ENCODE measurements around the gene BTG2.

Gene BTG2

DNA sequence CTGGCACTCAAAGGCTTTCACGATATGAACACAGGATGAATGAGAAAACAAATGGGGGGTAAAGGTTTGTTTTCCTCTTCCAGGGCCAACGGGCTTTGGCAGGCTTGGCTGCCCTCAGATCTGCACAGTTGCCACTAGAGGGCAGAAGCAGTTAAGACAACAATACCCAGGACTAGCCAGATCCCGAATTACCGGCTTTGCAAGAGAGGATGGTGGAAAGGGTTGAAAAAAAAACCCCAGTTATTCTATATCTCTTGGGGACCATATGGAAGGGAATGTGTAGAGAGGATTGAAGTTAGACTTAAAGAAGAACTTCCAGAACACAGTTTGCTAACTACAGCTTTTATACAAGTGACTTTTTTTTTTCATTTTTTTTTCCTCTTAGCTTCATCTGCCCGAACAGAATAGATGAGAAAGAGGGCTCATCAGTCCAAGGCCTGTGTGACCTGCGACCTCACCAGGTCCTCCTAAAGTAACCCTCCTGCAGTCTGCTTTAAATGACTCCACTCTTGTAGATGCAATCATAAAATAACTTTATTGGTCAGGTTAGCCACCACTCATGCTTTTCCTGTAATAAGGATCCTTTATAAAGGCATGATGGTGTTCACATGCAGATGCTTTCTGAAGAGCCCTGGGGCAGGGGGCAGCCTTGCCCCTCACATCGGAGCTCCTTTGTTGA is 34.9 kb downstream of the BTG2 start:
- H3K36me3 ChIP-seq (replicated peaks): no peaks in the 10 kb centered on the region
- in situ Hi-C loops (cut with MboI; ENCODE audit: low sequenced_read_pairs): loop anchor here (5.0 kb wide), 3 partner anchors 68 to 362 kb away; no protein-coding TSS in a partner anchor
- peaks cover 8% of the 10 kb centered on the region for H3K27me3 ChIP-seq (ENCODE audit: low read depth)
- no peaks in the 10 kb centered on the region for H3K9me3 ChIP-seq
- peaks cover 9% of the 10 kb centered on the region for H3K4me1 ChIP-seq
- no peak overlapping the region for H3K4me3 ChIP-seq
- DNase-seq (ENCODE audit: low spot score in 2 of 2): peak; percentile 77 to 79

DNA sequence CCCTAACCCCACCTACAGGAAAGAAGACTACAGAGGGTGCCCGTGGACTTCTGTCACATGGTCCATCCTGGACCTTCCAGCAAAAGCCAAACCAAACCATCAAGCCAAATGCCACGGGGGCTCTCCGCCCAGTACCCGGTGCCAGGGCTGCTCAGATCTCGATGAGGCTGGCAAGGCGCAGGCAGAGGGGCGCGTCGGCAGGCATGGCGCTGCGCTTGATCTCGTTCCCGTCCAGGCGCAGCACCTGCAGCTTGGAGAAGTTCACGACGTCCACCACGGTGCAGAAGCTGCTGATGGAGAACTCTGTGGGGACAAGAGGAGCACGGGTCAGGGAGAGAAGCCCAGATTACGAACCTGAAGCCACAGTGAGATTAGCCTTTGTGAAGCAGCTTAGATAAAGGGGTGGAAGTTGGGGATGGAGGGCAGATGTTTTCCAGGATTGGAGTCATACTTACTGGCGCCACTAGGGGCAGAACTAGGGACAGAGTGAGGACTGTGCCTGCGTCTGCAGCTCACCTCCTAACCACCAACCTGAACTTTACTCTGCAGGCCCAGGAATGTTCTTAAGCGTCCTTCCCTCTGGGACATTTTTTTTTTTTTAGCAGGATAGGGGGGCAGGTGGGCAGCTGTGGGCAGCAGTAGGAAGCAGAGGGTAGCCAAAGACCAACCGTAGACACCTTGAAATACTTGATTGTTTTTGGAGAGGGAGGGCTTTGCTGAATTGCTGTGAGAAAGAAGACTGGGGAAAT is 37.0 kb downstream of the BTG2 start:
- Histone ChIP-seq H3K27me3 (ENCODE audit: low read depth) (peaks cover 8% of the 10 kb centered on the region), H3K36me3 (replicated peaks) (no peaks in the 10 kb centered on the region), H3K4me1 (peaks cover 9% of the 10 kb centered on the region), H3K4me3 (no peak overlapping the region), H3K9me3 (no peaks in the 10 kb centered on the region)
- peak; percentile 74 to 86 for DNase-seq (ENCODE audit: low spot score in 2 of 2)
- in situ Hi-C loops (cut with MboI; ENCODE audit: low sequenced_read_pairs): loop anchor here (5.0 kb wide), 3 partner anchors 70 to 360 kb away; no protein-coding TSS in a partner anchor

DNA sequence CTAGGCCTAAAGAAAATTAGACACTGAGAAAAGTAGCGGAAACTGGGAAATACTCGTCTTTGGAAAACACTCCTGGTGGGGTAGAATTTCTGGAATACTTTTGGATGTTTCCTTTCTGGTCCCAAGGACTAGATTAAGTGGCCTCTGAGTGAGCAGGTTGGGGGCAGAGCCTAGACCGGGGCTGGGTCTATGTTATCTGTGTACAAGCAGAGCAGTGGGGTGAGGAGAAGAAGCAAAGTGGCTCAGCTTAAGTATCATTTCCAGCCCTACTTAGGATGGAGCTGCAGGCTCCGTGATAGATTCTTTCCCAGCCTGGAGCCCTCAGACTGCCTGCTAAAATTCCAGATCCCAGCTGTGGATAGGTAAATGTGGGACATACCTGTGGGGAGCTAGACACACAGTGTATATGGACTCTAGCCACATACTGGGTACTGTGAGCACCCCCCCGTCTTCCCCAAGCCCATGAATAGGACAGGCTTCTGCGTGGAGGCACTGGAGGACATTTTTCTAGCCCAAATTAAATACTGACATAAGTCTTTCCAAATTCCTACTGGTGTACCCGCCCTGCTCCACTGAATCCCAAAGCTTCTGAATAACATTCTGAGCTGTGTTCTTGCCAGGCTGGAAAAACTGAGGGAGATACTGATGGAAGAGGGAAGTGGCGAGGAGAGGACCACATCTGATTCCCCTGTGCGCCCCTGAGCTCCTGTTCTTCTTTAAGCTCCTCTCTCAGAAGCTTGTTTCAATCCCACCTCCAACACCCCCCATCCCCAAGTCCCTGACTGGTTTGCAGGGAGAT is 38.8 kb downstream of the BTG2 start:
- Histone ChIP-seq H3K36me3 (replicated peaks) (no peaks in the 10 kb centered on the region), H3K27me3 (ENCODE audit: low read depth) (peaks cover 8% of the 10 kb centered on the region), H3K4me1 (peaks cover 9% of the 10 kb centered on the region), H3K4me3 (no peak overlapping the region), H3K9me3 (no peaks in the 10 kb centered on the region)
- in situ Hi-C loops (cut with MboI; ENCODE audit: low sequenced_read_pairs): loop anchor here (5.0 kb wide), 3 partner anchors 72 to 358 kb away; no protein-coding TSS in a partner anchor
- no peak for DNase-seq (ENCODE audit: low spot score in 2 of 2)

DNA sequence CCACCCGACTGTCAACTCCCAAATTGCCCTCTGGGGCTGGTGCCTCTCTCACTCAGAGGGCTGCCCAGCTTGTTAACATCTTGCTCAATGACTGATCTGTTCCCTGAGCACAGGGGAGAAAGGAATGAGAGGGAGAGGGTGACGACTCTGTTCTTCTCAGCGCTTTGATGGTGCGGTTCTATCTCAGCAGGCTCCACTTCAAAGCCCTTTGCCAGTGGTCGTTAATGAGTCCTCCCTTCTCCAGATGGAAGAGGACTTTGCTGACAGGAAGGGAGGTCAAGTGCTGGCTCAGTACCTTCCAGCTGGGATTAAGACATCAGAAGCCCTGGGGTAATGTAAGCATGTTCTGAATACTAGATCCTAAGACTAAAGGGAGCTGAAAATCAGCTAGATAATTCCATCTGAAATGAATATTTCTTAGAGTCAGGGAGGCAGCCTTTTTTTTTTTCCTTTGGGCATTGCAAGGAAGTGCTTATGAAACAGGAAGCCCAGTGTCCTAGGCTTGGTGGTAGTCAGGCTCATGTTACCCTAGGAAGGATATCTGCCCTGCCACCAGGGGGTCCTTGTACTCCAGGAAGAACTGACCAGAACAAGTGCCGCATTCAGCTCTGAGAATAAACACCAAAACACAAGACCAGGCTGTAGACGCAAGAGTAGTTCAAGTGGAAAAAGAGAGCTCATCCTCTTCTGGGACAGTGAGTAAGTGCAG is 40.9 kb downstream of the BTG2 start:
- no peaks in the 10 kb centered on the region for H3K36me3 ChIP-seq (replicated peaks)
- no peaks in the 10 kb centered on the region for H3K9me3 ChIP-seq
- peaks cover 8% of the 10 kb centered on the region; the same call in 1 of the 2 replicates for H3K27me3 ChIP-seq (ENCODE audit: low read depth)
- DNase-seq (ENCODE audit: low spot score in 2 of 2): no peak
- in situ Hi-C loops (cut with MboI; ENCODE audit: low sequenced_read_pairs): no loop called here
- H3K4me3 ChIP-seq: no peak overlapping the region
- H3K4me1 ChIP-seq: peaks cover 9% of the 10 kb centered on the region

DNA sequence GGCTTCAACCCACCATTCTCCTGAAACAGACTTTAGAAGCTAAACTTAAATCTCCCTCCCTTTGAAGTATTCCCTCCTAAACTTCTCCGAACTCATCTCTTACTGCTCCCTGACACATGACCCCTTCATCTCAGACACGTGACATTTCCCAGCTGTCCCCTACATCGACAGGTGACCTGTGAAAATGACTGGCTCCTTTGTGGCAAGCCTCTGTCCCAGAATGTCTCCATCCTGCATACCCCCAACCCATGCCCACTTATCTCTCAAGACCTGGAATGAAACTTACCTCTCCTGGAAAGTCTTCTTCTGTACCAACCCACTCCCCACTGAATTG is 41.4 kb downstream of the BTG2 start:
- no peak for DNase-seq (ENCODE audit: low spot score in 2 of 2)
- in situ Hi-C loops (cut with MboI; ENCODE audit: low sequenced_read_pairs): no loop called here

DNA sequence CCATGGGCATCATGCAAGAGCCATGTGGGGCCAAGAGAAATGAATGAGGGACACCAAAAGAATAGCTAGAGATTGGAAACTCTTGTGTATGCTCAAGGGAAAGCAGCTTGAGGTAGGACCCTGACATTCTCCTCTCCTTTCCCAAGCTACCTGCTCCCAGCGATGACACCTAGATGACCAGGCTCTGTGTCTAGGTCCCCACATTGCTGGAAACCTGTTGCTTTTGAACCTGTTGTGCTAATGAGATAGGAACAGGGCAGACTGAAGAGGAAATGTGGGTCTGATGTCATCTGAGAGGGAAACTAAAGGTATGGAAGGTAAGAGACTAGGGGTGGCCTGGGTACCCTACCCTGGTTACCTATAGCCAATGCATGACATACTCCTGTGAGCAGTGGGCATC is 43.8 kb downstream of the BTG2 start:
- Histone ChIP-seq H3K4me3 (no peak overlapping the region), H3K4me1 (no peaks in the 10 kb centered on the region), H3K9me3 (no peaks in the 10 kb centered on the region), H3K36me3 (replicated peaks) (no peaks in the 10 kb centered on the region), H3K27me3 (ENCODE audit: low read depth) (peaks cover 8% of the 10 kb centered on the region; the same call in 1 of the 2 replicates)
- in situ Hi-C loops (cut with MboI; ENCODE audit: low sequenced_read_pairs): no loop called here
- no peak for DNase-seq (ENCODE audit: low spot score in 2 of 2)

More for the DNA sequence above, 41.4 kb downstream of the BTG2 start:
- no peaks in the 10 kb centered on the region for H3K36me3 ChIP-seq (replicated peaks)
- no peak overlapping the region for H3K4me3 ChIP-seq
- no peaks in the 10 kb centered on the region for H3K9me3 ChIP-seq
- peaks cover 9% of the 10 kb centered on the region for H3K4me1 ChIP-seq
- H3K27me3 ChIP-seq (ENCODE audit: low read depth): peaks cover 8% of the 10 kb centered on the region; the same call in 1 of the 2 replicates

DNA sequence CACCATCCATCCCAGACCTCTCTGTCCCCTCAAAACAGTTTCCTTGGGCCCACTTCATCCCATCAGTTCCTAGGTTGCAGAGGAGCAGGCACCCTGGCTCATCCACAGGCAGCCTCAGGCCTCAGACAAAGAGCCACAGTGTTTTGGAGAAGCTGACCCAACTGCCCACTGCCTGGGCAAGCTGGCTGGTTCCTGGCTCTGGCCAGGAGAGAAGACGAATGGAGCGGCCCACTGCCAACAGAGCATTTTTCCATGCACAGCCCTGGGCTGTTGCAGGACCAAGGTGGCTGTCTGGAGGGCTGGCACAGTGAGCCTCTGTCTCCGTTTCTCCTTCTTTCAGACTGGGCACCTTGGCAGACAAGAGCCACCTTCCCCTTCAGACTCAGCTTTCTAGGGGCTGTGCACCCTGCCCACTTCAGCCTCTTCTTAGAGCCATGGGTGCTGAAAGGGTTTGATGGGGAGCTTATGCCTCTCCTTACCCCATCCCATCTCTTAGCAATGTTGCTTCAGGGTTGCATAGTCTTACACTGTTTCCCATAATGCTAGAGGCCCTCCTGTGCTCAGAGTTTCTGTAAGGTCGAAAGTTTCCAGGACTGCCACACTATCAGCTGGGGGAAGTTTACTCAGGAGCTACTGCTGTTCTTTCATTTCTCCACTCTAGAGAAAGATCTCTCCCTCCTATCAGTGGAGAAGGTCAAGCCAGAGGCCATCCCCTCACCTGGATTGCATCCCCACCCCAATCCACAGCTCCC is 44.6 kb downstream of the BTG2 start:
- in situ Hi-C loops (cut with MboI; ENCODE audit: low sequenced_read_pairs): no loop called here

DNA sequence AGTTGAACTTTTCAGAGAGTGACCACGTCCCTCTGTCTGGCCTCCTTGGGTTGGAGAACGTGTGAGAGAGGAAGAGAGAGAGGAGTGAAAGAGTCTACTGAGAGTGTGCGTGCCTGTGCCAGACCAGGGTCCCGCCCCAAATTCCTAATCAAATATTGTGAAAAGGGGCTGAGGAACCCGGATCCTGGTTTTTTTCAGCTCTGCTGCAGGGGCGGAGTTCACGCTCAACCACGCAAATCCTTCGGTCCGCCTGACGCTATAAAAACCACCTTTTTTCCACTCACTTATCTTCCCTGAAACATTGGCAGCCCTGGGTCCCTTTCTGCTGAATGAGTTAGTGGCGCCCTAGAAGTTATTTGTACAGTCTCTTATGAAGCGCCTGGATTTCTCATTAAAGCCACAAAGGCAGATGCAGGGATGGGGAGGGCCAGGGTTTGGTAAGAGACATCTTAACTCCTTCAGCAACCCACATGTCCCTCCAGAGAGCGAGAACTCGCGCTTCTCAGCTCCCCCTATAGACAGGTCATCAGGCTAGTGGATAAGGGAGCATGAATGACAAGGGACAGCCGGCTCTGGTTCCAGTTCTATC is 45.8 kb downstream of the BTG2 start, which contains the start of gene FMOD:
TSS of gene FMOD (minus strand) at position 86 of the 589 bp plus-strand sequence. CDS start 2,852 bp downstream, outside the sequence.
- Histone ChIP-seq H3K27me3 (ENCODE audit: low read depth) (peaks cover 8% of the 10 kb centered on the region; the same call in 1 of the 2 replicates), H3K9me3 (no peaks in the 10 kb centered on the region), H3K4me3 (no peak within 1 kb of the TSS), H3K4me1 (no peaks in the 10 kb centered on the region), H3K36me3 (replicated peaks) (no peaks in the 10 kb centered on the region)
- in situ Hi-C loops (cut with MboI; ENCODE audit: low sequenced_read_pairs): no loop called here
- DNase-seq (ENCODE audit: low spot score in 2 of 2): peak; percentile 8 to 24

More for the DNA sequence above, 44.6 kb downstream of the BTG2 start:
- Histone ChIP-seq H3K27me3 (ENCODE audit: low read depth) (peaks cover 8% of the 10 kb centered on the region; the same call in 1 of the 2 replicates), H3K9me3 (no peaks in the 10 kb centered on the region), H3K36me3 (replicated peaks) (no peaks in the 10 kb centered on the region), H3K4me3 (no peak overlapping the region), H3K4me1 (no peaks in the 10 kb centered on the region)
- DNase-seq (ENCODE audit: low spot score in 2 of 2): no peak

DNA sequence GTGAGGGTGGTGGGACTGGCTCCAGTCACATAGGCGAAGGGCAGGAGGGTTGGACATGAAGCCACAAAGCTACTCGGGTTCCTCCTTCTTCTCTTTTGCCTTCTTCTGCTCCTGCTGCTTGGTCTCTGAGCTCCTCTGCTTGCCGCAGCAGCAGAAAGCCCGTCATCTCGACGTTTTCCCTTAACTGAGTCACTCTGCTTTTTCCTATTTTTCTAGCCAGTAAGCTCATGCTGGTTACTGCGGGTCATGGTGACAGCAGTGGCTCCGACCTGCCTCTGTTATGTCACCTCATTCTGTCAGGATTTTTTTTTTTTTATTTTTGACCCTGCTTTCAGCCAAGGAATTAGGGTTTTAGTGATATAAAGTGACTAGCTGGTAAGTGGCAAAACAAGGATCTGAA is 48.2 kb downstream of the BTG2 start:
- peaks cover 8% of the 10 kb centered on the region; the same call in 1 of the 2 replicates for H3K27me3 ChIP-seq (ENCODE audit: low read depth)
- in situ Hi-C loops (cut with MboI; ENCODE audit: low sequenced_read_pairs): no loop called here
- DNase-seq (ENCODE audit: low spot score in 2 of 2): no peak
- no peaks in the 10 kb centered on the region for H3K9me3 ChIP-seq
- H3K36me3 ChIP-seq (replicated peaks): no peaks in the 10 kb centered on the region
- no peak overlapping the region for H3K4me3 ChIP-seq
- no peaks in the 10 kb centered on the region for H3K4me1 ChIP-seq

DNA sequence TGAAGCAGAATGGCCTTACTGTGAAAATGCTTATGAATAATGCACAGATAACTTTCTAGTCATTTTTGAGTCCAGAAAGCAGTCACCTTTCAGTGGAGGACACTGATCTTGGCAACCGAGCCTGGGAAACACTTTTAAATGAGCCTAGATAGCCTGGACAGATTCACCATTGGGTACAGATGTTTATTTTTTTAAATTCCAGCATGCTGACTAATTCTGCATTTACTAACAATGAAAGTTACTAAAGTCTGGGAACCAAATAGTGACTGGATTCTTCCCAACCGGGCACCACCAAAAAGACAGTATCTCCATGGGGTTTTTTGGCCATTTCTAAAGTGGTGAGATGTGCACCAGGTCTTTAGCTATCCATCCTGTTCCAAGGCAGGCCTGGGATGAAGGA is 48.9 kb downstream of the BTG2 start:
- DNase-seq (ENCODE audit: low spot score in 2 of 2): no peak
- Histone ChIP-seq H3K27me3 (ENCODE audit: low read depth) (peaks cover 14% of the 10 kb centered on the region), H3K4me3 (no peak overlapping the region), H3K4me1 (no peaks in the 10 kb centered on the region), H3K36me3 (replicated peaks) (no peaks in the 10 kb centered on the region), H3K9me3 (no peaks in the 10 kb centered on the region)
- in situ Hi-C loops (cut with MboI; ENCODE audit: low sequenced_read_pairs): no loop called here

DNA sequence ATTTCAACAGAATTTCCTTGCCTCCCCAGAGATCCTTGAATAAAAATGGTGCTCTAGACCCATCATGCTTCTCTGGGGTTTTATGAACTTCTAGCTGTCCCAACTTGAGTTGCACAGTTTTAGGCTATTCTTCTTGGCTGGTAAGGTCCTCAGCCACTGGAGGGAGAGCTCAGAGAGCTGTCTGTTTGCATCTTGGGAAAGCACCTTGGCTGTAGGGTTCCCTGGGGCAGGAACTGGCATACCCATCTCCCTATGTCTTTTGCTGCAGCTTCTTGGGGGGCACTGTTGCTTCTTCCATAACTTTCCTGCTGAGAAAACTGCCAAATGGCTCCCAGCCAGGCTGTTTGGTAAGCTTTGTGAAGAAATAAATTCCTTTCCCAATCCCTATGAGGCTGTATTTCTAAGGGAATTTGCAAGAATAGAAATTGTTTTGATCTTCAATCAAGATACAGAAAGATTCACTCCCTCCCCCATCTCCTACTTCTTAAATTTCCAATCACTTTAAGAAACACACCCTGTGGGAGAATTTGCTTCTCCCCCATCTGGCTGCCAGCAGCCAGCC is 53.8 kb downstream of the BTG2 start:
- H3K4me3 ChIP-seq: no peak overlapping the region
- no peaks in the 10 kb centered on the region for H3K4me1 ChIP-seq
- no peaks in the 10 kb centered on the region for H3K36me3 ChIP-seq (replicated peaks)
- in situ Hi-C loops (cut with MboI; ENCODE audit: low sequenced_read_pairs): no loop called here
- H3K27me3 ChIP-seq (ENCODE audit: low read depth): peaks cover 20% of the 10 kb centered on the region
- H3K9me3 ChIP-seq: no peaks in the 10 kb centered on the region
- no peak for DNase-seq (ENCODE audit: low spot score in 2 of 2)
